H1 (cell line): Measurements from ENCODE around the gene ZNF747. TPM values are rescaled to one million over a fixed set of nuclear protein-coding genes. Genes with fewer than 3 reads are reported as not detected.

Source experiments
- CTCF ChIA-PET: fragments of 300-600 bp; sonication (Branson Sonifier 250); formaldehyde crosslinking; loops from one replicate; lab custom pipeline; 2021; ENCODE audit not compliant: partially characterized antibody; lab: Charles Lee
- POLR2A ChIA-PET: fragments of 300-600 bp; sonication (Branson Sonifier 250); formaldehyde crosslinking; loops from one replicate; lab custom pipeline; 2021; ENCODE audit warnings: inconsistent platforms; ENCODE audit not compliant: partially characterized antibody; lab: Charles Lee
- DNase-seq, 2 experiments: peaks; one replicate each; pipeline versions ENCODE4 v3.0.0 to v3.0.0-alpha.2; 2010 to 2022; ENCODE audit warnings: low spot score in 2 of 2, low read depth in 1 of 2, mixed read lengths in 1 of 2
- FAIRE-seq: peaks from 2 replicates; lab custom pipeline; 2011; peaks lifted over from hg19 to GRCh38; lab: Jason Lieb, UNC
- H2AFZ ChIP-seq: 2 replicates; pipeline ENCODE4 v1.8.1; 2012; ENCODE audit warnings: low read length, inconsistent platforms
- H2AK5ac ChIP-seq: 2 replicates; pipeline ENCODE4 v1.6.1; 2013; ENCODE audit warnings: low read depth, low read length
- H2BK120ac ChIP-seq: replicated peaks from 2 replicates; pipeline ENCODE3; 2013; ENCODE audit warnings: low read depth, low read length, inconsistent platforms
- H2BK12ac ChIP-seq: 2 replicates; pipeline ENCODE4 v1.6.1; 2013; ENCODE audit warnings: low read depth, low read length
- H2BK15ac ChIP-seq: 2 replicates; pipeline ENCODE4 v1.6.1; 2013; ENCODE audit warnings: low read length
- H2BK20ac ChIP-seq: 2 replicates; pipeline ENCODE4 v1.6.1; 2013; ENCODE audit warnings: low read length
- H2BK5ac ChIP-seq: 2 replicates; pipeline ENCODE4 v1.6.1; 2013; ENCODE audit warnings: low read depth, low read length
- H3K14ac ChIP-seq: 2 replicates; pipeline ENCODE4 v1.6.1; 2013; ENCODE audit warnings: inconsistent platforms; ENCODE audit not compliant: insufficient read length
- H3K18ac ChIP-seq: 2 replicates; pipeline ENCODE4 v1.6.1; 2013; ENCODE audit warnings: low read length; ENCODE audit errors: extremely low read depth
- H3K23ac ChIP-seq: 2 replicates; pipeline ENCODE4 v1.6.1; 2013; ENCODE audit warnings: inconsistent platforms; ENCODE audit not compliant: insufficient read length
- H3K23me2 ChIP-seq: 2 replicates; pipeline ENCODE4 v1.6.1; 2013; ENCODE audit warnings: low read depth, low read length
- H3K27ac ChIP-seq: 2 replicates; pipeline ENCODE4 v1.6.1; 2011; ENCODE audit warnings: low read depth, low read length, inconsistent platforms
- H3K27me3 ChIP-seq, 4 experiments: replicated peaks in 1 of 4; 1 replicate in 1 of 4; 2 replicates in 3 of 4; pipeline versions ENCODE4 v1.6.1 to v1.8.1; 2011 to 2013; ENCODE audit warnings: low read length in 3 of 4, mild to moderate bottlenecking in 3 of 4, inconsistent platforms in 2 of 4, mixed read lengths in 2 of 4, moderate library complexity in 1 of 4; ENCODE audit not compliant: control insufficient read depth in 3 of 4, insufficient read depth in 3 of 4; ENCODE audit errors: extremely low read depth in 1 of 4
- H3K36me3 ChIP-seq, 4 experiments: 2 replicates each; pipeline versions ENCODE4 v1.6.1 to v1.8.1; 2011 to 2013; ENCODE audit warnings: mild to moderate bottlenecking in 4 of 4, low read length in 3 of 4, moderate library complexity in 2 of 4, control low read depth in 1 of 4, inconsistent platforms in 1 of 4; ENCODE audit not compliant: insufficient read depth in 4 of 4, control insufficient read depth in 2 of 4
- H3K4ac ChIP-seq: replicated peaks from 2 replicates; pipeline ENCODE3; 2013; ENCODE audit warnings: low read length, low read depth, mixed read lengths, inconsistent platforms; ENCODE audit not compliant: insufficient read length
- H3K4me1 ChIP-seq, 4 experiments: replicated peaks in 1 of 4; 1 replicate in 1 of 4; 2 replicates in 3 of 4; pipeline versions ENCODE4 v1.6.1 to v1.8.1; 2011 to 2013; ENCODE audit warnings: low read length in 3 of 4, inconsistent platforms in 2 of 4, mixed read lengths in 1 of 4; ENCODE audit not compliant: insufficient read depth in 4 of 4, control insufficient read depth in 3 of 4
- H3K4me2 ChIP-seq, 2 experiments: 2 replicates each; pipeline versions ENCODE4 v1.6.1 to v1.8.1; 2011 to 2013; ENCODE audit warnings: low read depth in 2 of 2, low read length in 2 of 2, control low read depth in 1 of 2, inconsistent platforms in 1 of 2, mild to moderate bottlenecking in 1 of 2; ENCODE audit not compliant: insufficient read depth in 1 of 2
- H3K4me3 ChIP-seq, 4 experiments: fragments of 200-600, 300-600 bp in 1 of 4; sonication (generic), shearing (Covaris generic), sonication (Bioruptor Twin) in 1 of 4; 2 replicates each; pipeline versions ENCODE4 v1.5.1 to v1.8.1; 2011 to 2016; ENCODE audit warnings: low read length in 4 of 4, low read depth in 3 of 4, control low read depth in 2 of 4, inconsistent platforms in 2 of 4, mild to moderate bottlenecking in 2 of 4, mixed read lengths in 1 of 4, moderate library complexity in 1 of 4; ENCODE audit not compliant: insufficient read depth in 2 of 4; ENCODE audit errors: extremely low read depth in 1 of 4
- H3K56ac ChIP-seq: replicated peaks from 2 replicates; pipeline ENCODE3; 2013; ENCODE audit warnings: low read depth, mild to moderate bottlenecking, mixed read lengths, low read length, inconsistent platforms; ENCODE audit not compliant: insufficient read length
- H3K79me1 ChIP-seq: 2 replicates; pipeline ENCODE4 v1.6.1; 2013; ENCODE audit warnings: low read depth, low read length, control low read depth
- H3K79me2 ChIP-seq, 2 experiments: 2 replicates each; pipeline versions ENCODE4 v1.6.1 to v1.8.1; 2012 to 2013; ENCODE audit warnings: low read length in 2 of 2, mild to moderate bottlenecking in 2 of 2, inconsistent platforms in 1 of 2; ENCODE audit not compliant: insufficient read depth in 2 of 2, control insufficient read depth in 1 of 2
- H3K9ac ChIP-seq, 4 experiments: replicated peaks in 1 of 4; 1 replicate in 1 of 4; 2 replicates in 3 of 4; pipeline versions ENCODE4 v1.6.1 to v1.8.1; 2011 to 2013; ENCODE audit warnings: low read depth in 3 of 4, low read length in 3 of 4, control low read depth in 2 of 4, mild to moderate bottlenecking in 2 of 4, moderate library complexity in 2 of 4, inconsistent platforms in 1 of 4; ENCODE audit errors: extremely low read depth in 1 of 4
- H3K9me3 ChIP-seq, 2 experiments: 2 replicates each; pipeline versions ENCODE4 v1.6.1 to v1.8.1; 2012 to 2013; ENCODE audit warnings: mild to moderate bottlenecking in 2 of 2, moderate library complexity in 2 of 2, control low read depth in 1 of 2, inconsistent platforms in 1 of 2, low read depth in 1 of 2, low read length in 1 of 2, mixed read lengths in 1 of 2; ENCODE audit not compliant: insufficient read depth in 2 of 2
- H4K20me1 ChIP-seq, 2 experiments: replicated peaks in 1 of 2; 2 replicates each; pipeline versions ENCODE3 to v1.8.1; 2011 to 2013; ENCODE audit warnings: inconsistent platforms in 2 of 2, low read length in 2 of 2, mild to moderate bottlenecking in 1 of 2; ENCODE audit not compliant: insufficient read depth in 2 of 2, control insufficient read depth in 1 of 2
- H4K5ac ChIP-seq: 2 replicates; pipeline ENCODE4 v1.6.1; 2013; ENCODE audit warnings: low read length, low read depth, mixed read lengths, inconsistent platforms; ENCODE audit not compliant: insufficient read length
- H4K8ac ChIP-seq: 2 replicates; pipeline ENCODE4 v1.8.0; 2013; ENCODE audit warnings: mild to moderate bottlenecking, moderate library complexity, low read length, inconsistent platforms; ENCODE audit not compliant: insufficient read depth; ENCODE audit errors: extremely low read depth
- H4K91ac ChIP-seq: replicated peaks from 2 replicates; pipeline ENCODE3; 2013; ENCODE audit warnings: low read length, mixed read lengths, inconsistent platforms; ENCODE audit not compliant: insufficient read length
- CHD2 ChIP-seq: IDR thresholded peaks from 2 replicates; pipeline ENCODE4 v1.6.1; 2012; ENCODE audit warnings: low read length, improper control_type of control experiment
- CTBP2 ChIP-seq: IDR thresholded peaks from 2 replicates; pipeline ENCODE4 v1.7.0; 2011; ENCODE audit warnings: borderline replicate concordance, mild to moderate bottlenecking, moderate library complexity, mixed read lengths, low read length; ENCODE audit not compliant: insufficient read depth, insufficient read length
- RBBP5 ChIP-seq: IDR thresholded peaks from 2 replicates; pipeline ENCODE4 v1.7.1; 2012; ENCODE audit warnings: low read depth, mild to moderate bottlenecking, inconsistent platforms, low read length, moderate library complexity, borderline replicate concordance
- RFX5 ChIP-seq: IDR thresholded peaks from 2 replicates; pipeline ENCODE4 v1.6.1; 2011; ENCODE audit warnings: low read depth, low read length, improper control_type of control experiment, borderline replicate concordance
- RNF2 ChIP-seq: fragments of 200-900, 300-1000 bp; sonication (generic); IDR thresholded peaks from 2 replicates; pipeline ENCODE4 v1.7.1; 2016; ENCODE audit warnings: borderline replicate concordance, low read depth, mild to moderate bottlenecking, antibody characterized with exemption, low read length; ENCODE audit not compliant: poor library complexity, severe bottlenecking; ENCODE audit errors: missing control alignments
- SAP30 ChIP-seq: fragments of 300-600 bp; sonication (generic); IDR thresholded peaks from 2 replicates; pipeline ENCODE4 v1.7.1; 2012; ENCODE audit warnings: low read length, moderate library complexity, mild to moderate bottlenecking, inconsistent platforms; ENCODE audit not compliant: insufficient read depth, insufficient replicate concordance
- SIN3A ChIP-seq, 2 experiments: IDR thresholded peaks in 1 of 2; conservative IDR thresholded peaks in 1 of 2; 2 replicates each; pipeline ENCODE4 v1.6.1; 2011 to 2012; ENCODE audit warnings: low read length in 2 of 2, improper control_type of control experiment in 1 of 2, low read depth in 1 of 2, mild to moderate bottlenecking in 1 of 2
- TEAD4 ChIP-seq: IDR thresholded peaks from 2 replicates; pipeline ENCODE4 v1.6.1; 2012; ENCODE audit warnings: low read depth, low read length, inconsistent platforms, mixed read lengths
- WGBS, 2 experiments: shearing (Covaris generic) in 1 of 2; methylation state at CpG; one replicate each; pipeline versions ENCODE4 v1.1.6 to v1.1.7; 2013 to 2015; ENCODE audit warnings: low lambda C conversion rate in 2 of 2, mixed read lengths in 2 of 2, inconsistent platforms in 1 of 2, low coverage in 1 of 2, missing lambda C conversion rate in 1 of 2; ENCODE audit not compliant: insufficient replicate concordance in 2 of 2, insufficient coverage in 1 of 2, insufficient read length in 1 of 2; ENCODE audit errors: extremely low coverage in 1 of 2, missing lambda C conversion rate in 1 of 2; 5-methylcytosine and 5-hydroxymethylcytosine counted together
- polyA plus RNA-seq, 7 experiments: library from polyadenylated mRNA; depleted of rRNA in 3 of 7; stranded (reverse) in 5 of 7; unstranded in 2 of 7; fragments of >200 nt in 5 of 7; fragments of 200-250 nt in 2 of 7; gene quantifications; 1 replicate in 5 of 7; 2 replicates in 1 of 7; 4 replicates in 1 of 7; pipeline versions ENCODE4 v1.2.1 to v1.2.3, GENCODE V29; 2011 to 2013; ENCODE audit warnings: missing spikeins in 2 of 7, mixed read lengths in 2 of 7
- total RNA-seq: library from RNA; stranded (reverse); fragmentation: NEBNext Ultra II Directional; extraction: Animal tissue kit (Norgen Biotek cat#: 25700); gene quantifications from 2 replicates; pipeline ENCODE4 v1.2.1, GENCODE V29; 2021
- TF ChIP-seq, protein P1 (sequence below): IDR thresholded peaks from 2 replicates; pipeline ENCODE4 v1.6.1; 2012; ENCODE audit warnings: inconsistent platforms

ZNF747 gene
- total and polyA plus RNA-seq, 2 of the 8 experiments (the other 6 are each of a cell fraction or from before 2014, with no cell fraction given), result 9.9 to 10.3 TPM

- Histone ChIP-seq H3K56ac (no peak overlapping the region), H4K8ac (no peak overlapping the region), H3K9me3 (no peaks in the 10 kb centered on the region), H3K27ac (0 out of 2 replicates have a peak overlapping the region, but pooled peaks have one; percentile 31), H3K23ac (no peak overlapping the region), H2BK120ac (no peak overlapping the region), H2AK5ac (no peak overlapping the region), H3K79me1 (no peaks in the 10 kb centered on the region), H3K36me3 (no peaks in the 10 kb centered on the region), H4K91ac (no peak overlapping the region), H3K4ac (no peak overlapping the region), H2BK15ac (no peak overlapping the region), H3K27me3 (no peaks in the 10 kb centered on the region), H3K9ac (no peak overlapping the region), H3K23me2 (peaks cover 2% of the 10 kb centered on the region; the same call in 1 of the 2 replicates), H4K20me1 (no peaks in the 10 kb centered on the region), H2AFZ (no peak overlapping the region), H2BK12ac (peak overlapping the region; percentile 35; the same call in 1 of the 2 replicates), H3K4me2 (peak overlapping the region; percentile 40 to 89), H3K14ac (no peak overlapping the region), H2BK20ac (peak overlapping the region; percentile 35; the same call in 1 of the 2 replicates), H4K5ac (no peak overlapping the region), H2BK5ac (peak overlapping the region; percentile 49; the same call in 1 of the 2 replicates), H3K18ac (peak overlapping the region; percentile 24; the same call in 1 of the 2 replicates), H3K4me3 (peak overlapping the region in 1 of 4 experiments; percentile 30; a peak in 2 of 8 replicates), H3K4me1 (peaks cover 5 to 22% (median 19%) of the 10 kb centered on the region in 4 experiments), H3K79me2 (no peaks in the 10 kb centered on the region; a peak in 1 of 4 replicates)
- ChIA-PET CTCF (interaction anchor here (0.6 to 2.5 kb wide), 9 partner anchors 12 to 111 kb away, joined by 3 to 10 read pairs (median 4); partner anchors contain the start of genes DCTPP1 and ZNF764), POLR2A (interaction anchor here (0.7 to 3.5 kb wide), 11 partner anchors 9 to 95 kb away, joined by 3 to 22 read pairs (median 4); partner anchors contain the start of genes ZNF688, ZNF689, ZNF764 and ZNF768)
- FAIRE-seq (no peak), DNase-seq (no peak)
- WGBS, 2 experiments, result 29% methylated on average over 10 of the region's 10 CpGs; no CpG with 5 or more reads in 1 of the 2 experiments
- no peak for TF ChIP-seq SIN3A (conservative IDR thresholded peaks at IDR 0.05 in 1 of 2, IDR thresholded peaks at IDR 0.05 in 1 of 2; ENCODE audit: low read depth in 1 of 2, low read length in 2 of 2)
- 0 out of 2 replicates have a peak, but pooled peaks have one; percentile 46 for TF ChIP-seq TEAD4
- no peak for TF ChIP-seq RBBP5
- no peak for TF ChIP-seq CTBP2
- no peak for TF ChIP-seq CHD2
- TF ChIP-seq RNF2, result no peak
- TF ChIP-seq SAP30, result no peak
- TF ChIP-seq, protein P1, sequence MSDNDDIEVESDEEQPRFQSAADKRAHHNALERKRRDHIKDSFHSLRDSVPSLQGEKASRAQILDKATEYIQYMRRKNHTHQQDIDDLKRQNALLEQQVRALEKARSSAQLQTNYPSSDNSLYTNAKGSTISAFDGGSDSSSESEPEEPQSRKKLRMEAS, result no peak
- no peak for TF ChIP-seq RFX5
Observed at GRCh38 chr16:30541502-30542329, 7.1 kb upstream of the ZNF747 start.
